ENCODE results near the gene NEU1.

DNA sequence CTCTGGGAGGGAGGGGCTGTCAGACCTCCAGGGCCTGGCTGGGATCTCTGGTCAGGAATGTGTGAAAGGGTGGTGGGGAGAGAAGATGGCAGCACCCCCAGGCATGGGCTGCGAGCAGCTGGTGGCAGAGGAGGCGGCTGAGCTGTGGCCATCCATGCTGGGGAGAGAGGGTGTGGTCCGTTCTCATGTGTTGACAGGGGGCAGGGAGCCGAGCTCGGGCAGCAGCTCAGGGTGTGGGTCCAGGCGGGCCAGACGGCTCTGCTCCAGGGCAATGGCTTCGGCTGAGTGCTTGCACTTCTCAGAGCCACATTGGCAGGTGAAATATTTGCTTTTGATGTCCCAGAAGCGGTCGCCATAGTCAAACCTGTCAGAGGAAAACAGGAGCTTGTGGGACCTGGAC lies 17.3 kb upstream of the NEU1 start:
- TF ChIP-seq, protein P1, sequence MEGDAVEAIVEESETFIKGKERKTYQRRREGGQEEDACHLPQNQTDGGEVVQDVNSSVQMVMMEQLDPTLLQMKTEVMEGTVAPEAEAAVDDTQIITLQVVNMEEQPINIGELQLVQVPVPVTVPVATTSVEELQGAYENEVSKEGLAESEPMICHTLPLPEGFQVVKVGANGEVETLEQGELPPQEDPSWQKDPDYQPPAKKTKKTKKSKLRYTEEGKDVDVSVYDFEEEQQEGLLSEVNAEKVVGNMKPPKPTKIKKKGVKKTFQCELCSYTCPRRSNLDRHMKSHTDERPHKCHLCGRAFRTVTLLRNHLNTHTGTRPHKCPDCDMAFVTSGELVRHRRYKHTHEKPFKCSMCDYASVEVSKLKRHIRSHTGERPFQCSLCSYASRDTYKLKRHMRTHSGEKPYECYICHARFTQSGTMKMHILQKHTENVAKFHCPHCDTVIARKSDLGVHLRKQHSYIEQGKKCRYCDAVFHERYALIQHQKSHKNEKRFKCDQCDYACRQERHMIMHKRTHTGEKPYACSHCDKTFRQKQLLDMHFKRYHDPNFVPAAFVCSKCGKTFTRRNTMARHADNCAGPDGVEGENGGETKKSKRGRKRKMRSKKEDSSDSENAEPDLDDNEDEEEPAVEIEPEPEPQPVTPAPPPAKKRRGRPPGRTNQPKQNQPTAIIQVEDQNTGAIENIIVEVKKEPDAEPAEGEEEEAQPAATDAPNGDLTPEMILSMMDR (IDR thresholded peaks at IDR 0.05), result no peak
- TF ChIP-seq POLR2A (IDR thresholded peaks at IDR 0.05), result no peak

Measured in esophagus squamous epithelium (tissue), 4 donors.